GM12878 (cell line): ENCODE results near the gene SLMAP. TPM values are rescaled to one million over a fixed set of nuclear protein-coding genes. Genes with fewer than 3 reads are reported as not detected.

Source experiments
- CBX3 ChIP-seq: fragments of 200-600 bp; sonication (generic); IDR thresholded peaks from 2 replicates; pipeline ENCODE4 v1.6.1; 2016; ENCODE audit warnings: low read depth, borderline replicate concordance
- CHD2 ChIP-seq: IDR thresholded peaks from 2 replicates; pipeline ENCODE4 v1.6.1; 2011; ENCODE audit warnings: low read depth, low read length, improper control_type of control experiment, borderline replicate concordance
- IRF5 ChIP-seq: fragments of 450-650 bp; IDR thresholded peaks from 2 replicates; pipeline ENCODE4 v1.6.1; 2017; ENCODE audit warnings: borderline replicate concordance
- JUND ChIP-seq: IDR thresholded peaks from 2 replicates; pipeline ENCODE4 v1.6.1; 2012; ENCODE audit warnings: low read depth, mild to moderate bottlenecking, low read length, improper control_type of control experiment, moderate library complexity
- RAD51 ChIP-seq: fragments of 450-650 bp; IDR thresholded peaks from 2 replicates; pipeline ENCODE4 v1.6.1; 2016; ENCODE audit warnings: moderate library complexity, mild to moderate bottlenecking, inconsistent platforms
- STAT1 ChIP-seq: fragments of 450-650 bp; conservative IDR thresholded peaks from 2 replicates; pipeline ENCODE4 v1.6.1; 2014; ENCODE audit warnings: antibody characterized with exemption, mild to moderate bottlenecking
- TCF7 ChIP-seq: IDR thresholded peaks from 2 replicates; pipeline ENCODE4 v1.6.1; 2014; ENCODE audit warnings: antibody characterized with exemption, borderline replicate concordance
- ZBTB4 ChIP-seq: fragments of 450-650 bp; formaldehyde crosslinking; IDR thresholded peaks from 2 replicates; pipeline ENCODE4 v1.4.0; 2022; ENCODE audit warnings: mild to moderate bottlenecking, moderate library complexity
- ZNF274 ChIP-seq: IDR thresholded peaks from one replicate; pipeline ENCODE4 v1.8.0; 2011; ENCODE audit not compliant: insufficient read length, insufficient read depth
- polyA plus RNA-seq, 11 experiments: library from polyadenylated mRNA; depleted of rRNA in 4 of 11; unstranded in 6 of 11; stranded (reverse) in 5 of 11; fragments of >200 nt; fragmentation: Nextera tagmentation in 4 of 11; fragmentation: Illumina TruSeq in 1 of 11; extraction: Ambion mirVana in 4 of 11; extraction: Trizol in 1 of 11; gene quantifications; 1 replicate in 1 of 11; 2 replicates in 10 of 11; pipeline versions ENCODE4 v1.2.1 to v1.2.3, GENCODE V29; 2011 to 2016; ENCODE audit warnings: inconsistent platforms in 2 of 11, missing spikeins in 2 of 11, low read depth in 1 of 11
- total RNA-seq, 4 experiments: library from RNA; depleted of rRNA in 3 of 4; stranded (reverse); fragments of >200 nt in 3 of 4; fragmentation: Illumina TruSeq in 1 of 4; extraction: Trizol in 1 of 4; gene quantifications; 2 replicates each; pipeline versions ENCODE4 v1.2.1 to v1.2.3, GENCODE V29; 2013 to 2021

SLMAP gene
- total and polyA plus RNA-seq, 10 of the 15 experiments (the other 5 are each of a cell fraction or from before 2014, with no cell fraction given), result 8.3 to 43.8 (median 26.4) TPM

GRCh38 chr3:57971975-57972374 is 215.9 kb downstream of the SLMAP start (continued):
- TF ChIP-seq ZBTB4 (CRISPR knock-in tag), result no peak
- TF ChIP-seq CHD2, result no peak
- TF ChIP-seq JUND, result no peak
- no peak for TF ChIP-seq RAD51
- TF ChIP-seq STAT1, result no peak
- no peak for TF ChIP-seq TCF7
- no peak for TF ChIP-seq CBX3
- no peak for TF ChIP-seq IRF5
- no peak for TF ChIP-seq ZNF274
